GM12892 (cell line): ENCODE measurements around the gene RTP2.

Source experiments
- DNase-seq: peaks from one replicate; pipeline ENCODE4 v3.0.0; 2011; ENCODE audit not compliant: insufficient read length
- FAIRE-seq: peaks from 2 replicates; lab custom pipeline; 2011; peaks lifted over from hg19 to GRCh38; lab: Jason Lieb, UNC
- POLR2A ChIP-seq: IDR thresholded peaks from 2 replicates; pipeline ENCODE4 v1.6.1; 2011; ENCODE audit warnings: low read depth, low read length, control low read depth
- POLR2AphosphoS5 ChIP-seq: IDR thresholded peaks from 2 replicates; pipeline ENCODE4 v1.6.1; 2011; ENCODE audit warnings: low read depth, low read length, control low read depth
- TAF1 ChIP-seq: IDR thresholded peaks from 2 replicates; pipeline ENCODE4 v1.6.1; 2011; ENCODE audit warnings: low read depth, mild to moderate bottlenecking, control low read depth, low read length, borderline replicate concordance

RTP2 gene

DNA sequence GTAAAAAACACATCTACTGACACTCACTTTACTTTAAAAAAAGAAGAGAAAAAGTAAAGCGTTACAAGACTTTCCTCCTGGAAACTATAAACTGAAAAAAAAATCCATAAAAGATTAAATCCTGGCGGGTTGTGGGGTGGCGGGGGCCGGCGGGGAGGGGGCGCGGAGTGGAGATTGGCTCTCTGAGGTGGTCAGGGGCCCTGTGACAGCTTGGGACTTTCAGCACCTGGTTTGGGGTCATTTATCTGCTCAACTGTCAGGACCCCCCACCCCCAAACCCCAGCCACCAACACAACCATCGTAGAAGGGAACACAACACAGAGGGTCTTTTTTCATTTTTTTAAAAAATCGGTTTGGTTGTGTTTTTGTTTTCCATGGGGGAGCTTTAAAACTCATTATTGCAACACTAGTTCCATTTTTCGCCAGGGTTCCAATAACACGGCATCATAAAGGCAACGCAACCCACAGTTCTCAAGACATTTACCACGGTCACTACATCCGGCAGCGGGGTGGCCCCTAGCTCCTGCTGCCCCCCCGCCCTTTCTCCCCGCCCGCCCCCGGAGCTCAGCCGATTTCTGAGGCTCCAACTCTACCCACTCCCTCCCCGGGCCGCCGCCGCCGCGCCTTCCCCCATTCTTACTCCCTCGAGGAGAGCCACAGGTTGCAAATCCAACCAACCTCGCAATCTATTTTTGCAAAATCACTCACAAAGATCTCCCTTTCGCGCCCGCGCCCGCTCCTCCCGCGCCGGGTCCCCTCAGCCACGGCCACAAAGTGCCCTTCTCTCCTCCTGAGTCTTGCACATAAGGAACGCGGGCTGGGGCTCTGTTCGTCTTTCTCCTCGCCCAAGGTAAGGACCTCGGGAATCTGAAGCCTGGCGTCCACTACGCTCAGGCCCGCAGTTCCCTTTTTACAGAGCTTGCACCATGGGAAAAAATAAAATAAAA, 41.1 kb upstream of the RTP2 start:
- DNase-seq (no peak), FAIRE-seq (no peak)
- TF ChIP-seq TAF1 (no peak), POLR2AphosphoS5 (no peak), POLR2A (no peak)

DNA sequence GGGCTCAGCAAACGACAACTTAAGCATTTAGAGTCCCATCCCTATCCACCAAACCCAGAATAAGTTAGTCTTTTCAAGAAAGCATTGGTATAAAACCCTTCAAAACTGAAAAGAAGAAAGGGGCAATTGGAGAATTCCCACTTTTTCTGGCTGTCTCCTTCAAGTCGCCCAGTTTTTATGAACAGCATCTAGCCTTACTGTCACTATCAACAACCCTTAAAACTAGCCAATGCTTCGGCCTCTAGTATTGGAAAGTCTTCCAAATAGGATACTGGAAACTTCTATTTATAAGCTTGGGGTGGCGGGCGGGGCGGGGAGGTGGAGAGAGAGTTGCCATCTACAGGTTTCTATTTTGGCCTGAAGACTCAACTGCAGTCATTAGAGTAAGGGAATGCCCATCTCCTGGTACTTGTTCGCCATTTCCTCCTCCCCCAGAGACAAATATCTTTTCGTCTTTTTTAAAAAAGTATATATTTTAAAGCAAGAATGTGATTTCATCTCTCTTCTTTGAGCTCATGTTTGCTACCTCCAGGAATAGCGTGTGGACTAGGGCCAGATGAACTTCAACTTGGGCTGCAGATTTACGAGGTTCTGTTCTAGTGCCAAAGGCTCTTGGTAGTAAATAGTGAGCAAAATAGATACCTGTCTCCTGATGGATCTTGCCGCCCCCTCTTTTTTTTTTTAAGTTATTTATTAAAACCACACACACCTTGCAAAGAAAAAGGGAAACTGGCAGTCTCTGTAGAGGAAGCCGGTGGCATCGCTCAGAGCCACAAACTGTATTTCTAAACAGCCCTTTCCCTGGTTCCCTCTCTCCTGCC, 40.2 kb upstream of the RTP2 start:
- DNase-seq (no peak), FAIRE-seq (no peak)
- no peak for TF ChIP-seq TAF1
- TF ChIP-seq POLR2A, result no peak
- no peak for TF ChIP-seq POLR2AphosphoS5

DNA sequence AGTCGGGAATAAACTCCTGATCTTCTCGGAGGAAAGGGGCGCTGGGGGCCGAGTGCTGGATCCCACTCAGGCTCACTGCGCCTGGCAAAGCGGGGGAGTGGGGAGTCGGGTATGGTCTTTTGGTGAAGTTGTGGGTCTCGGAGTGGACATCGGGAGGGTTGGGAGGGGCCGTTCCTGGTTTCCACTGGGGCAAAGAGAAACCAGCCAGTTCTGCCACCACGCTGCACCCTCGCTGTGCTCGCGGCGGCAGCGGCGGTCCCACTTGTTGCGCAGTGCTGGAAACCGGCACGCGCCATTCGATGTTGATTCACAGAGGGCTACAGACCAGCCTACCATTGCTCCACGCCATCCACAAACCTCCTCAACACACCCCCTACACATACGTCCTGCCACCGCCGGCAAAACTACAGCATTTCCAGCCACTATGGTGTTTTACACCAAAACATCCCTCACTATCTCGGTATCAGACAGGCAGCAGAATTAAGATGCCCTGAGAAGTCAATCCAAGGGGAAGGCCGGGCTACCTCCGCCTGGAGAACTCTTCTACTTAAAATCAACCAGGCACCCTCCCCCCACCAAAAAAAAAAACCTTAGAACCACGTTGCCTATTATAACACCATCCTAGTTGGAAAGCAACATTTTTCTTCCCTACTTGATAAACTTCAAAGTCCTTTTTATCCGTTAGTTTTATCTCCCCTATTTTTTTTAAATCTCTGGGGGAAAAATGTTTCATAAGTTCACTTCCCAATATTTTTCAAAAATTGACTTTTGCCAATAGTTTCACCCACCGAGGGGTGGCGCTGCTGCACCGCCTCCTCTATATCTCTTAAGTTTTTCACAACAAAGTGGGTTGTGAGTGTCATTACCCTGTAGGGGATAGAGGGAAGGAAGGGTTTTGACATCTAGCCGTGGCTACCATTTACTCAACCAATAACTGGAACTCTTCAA, 39.3 kb upstream of the RTP2 start:
- FAIRE-seq (peak; percentile 14), DNase-seq (no peak)
- TF ChIP-seq POLR2A (no peak), TAF1 (no peak), POLR2AphosphoS5 (no peak)

DNA sequence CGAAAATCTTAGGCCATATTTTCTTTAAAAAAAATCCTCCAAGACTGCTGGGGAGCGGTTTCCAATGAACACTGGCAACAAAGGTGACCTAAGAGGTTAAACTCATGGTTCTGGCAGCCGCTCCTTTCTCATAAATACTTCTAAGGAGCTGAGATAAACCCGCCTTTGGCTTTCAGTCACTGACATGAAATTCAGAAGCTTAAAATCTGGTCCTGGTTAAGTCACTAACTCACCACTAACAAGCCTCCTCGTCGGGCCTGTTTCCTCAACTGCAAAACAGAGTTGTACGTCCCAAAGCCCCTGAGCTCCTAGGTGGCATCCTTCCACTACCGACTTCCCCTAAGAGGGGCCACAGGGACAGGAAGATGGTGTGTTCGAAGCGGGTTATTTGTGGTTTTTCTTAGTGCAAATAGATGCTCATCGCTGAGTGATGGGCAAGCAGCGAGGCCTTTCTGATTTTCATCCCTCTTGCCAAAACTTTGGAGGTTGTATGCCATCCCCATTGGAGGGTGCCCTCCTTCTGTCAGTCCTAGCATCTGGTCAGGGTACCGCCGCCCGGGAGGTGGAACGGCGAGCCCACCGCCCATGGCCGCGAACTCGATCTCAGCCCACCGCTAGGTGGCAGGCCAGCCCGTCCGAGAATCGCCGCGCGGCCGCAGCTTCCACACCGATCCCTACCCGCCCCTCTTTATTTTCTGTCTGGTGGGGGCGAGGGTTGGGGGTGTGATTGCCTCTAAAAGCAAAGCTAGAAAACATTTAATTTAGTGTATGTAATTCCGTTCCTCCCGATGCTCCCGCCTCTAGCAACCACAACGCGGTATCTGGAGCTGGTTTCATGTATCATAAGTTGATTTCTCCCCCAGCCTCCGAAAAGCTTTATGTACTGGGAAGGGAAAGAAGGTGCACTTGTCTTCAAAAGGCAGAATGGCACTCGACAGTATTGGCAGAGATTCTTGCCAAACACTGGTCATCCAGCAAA, 38.4 kb upstream of the RTP2 start:
- DNase-seq (no peak), FAIRE-seq (no peak)
- no peak for TF ChIP-seq TAF1
- TF ChIP-seq POLR2AphosphoS5, result no peak
- no peak for TF ChIP-seq POLR2A

DNA sequence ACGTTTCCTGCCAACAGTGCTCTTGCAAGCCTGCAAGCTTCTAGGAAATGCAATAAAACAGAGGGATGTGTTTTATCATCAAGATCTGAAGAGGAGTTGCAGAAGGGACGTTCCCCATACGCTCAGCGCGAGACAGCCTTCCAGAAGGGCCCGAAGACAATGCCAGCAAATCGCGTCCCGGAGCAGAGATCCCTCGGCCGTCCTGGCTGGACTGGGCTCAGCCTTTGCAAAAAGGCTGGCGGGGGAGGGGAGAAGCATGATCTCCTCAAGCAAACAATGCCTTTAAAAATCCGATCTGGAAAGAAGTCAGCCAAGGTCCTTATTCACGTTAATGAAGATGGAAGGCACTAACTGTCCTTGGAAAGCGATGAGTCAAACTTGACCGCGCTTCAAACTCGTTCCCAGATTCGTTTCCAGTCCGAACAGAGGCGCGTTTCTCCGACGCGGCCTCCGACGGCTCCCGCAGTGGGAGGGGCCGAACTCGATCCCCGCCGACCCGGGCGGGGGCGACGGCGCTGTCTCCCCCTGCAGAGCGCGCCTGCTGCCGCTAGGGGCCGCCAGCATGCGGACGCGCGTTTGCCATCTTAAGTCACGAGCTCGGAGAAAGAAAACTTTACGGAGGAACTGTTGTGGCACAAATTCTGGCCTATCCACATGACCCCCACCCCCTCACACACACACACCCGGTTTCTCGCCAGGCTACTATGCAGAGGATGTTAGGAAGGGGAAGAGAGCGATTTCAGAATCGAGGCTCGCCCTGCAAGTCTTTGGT, 37.4 kb upstream of the RTP2 start:
- FAIRE-seq (peak; percentile 78), DNase-seq (peak; percentile 58)
- no peak for TF ChIP-seq POLR2A
- TF ChIP-seq POLR2AphosphoS5, result no peak
- TF ChIP-seq TAF1, result no peak

DNA sequence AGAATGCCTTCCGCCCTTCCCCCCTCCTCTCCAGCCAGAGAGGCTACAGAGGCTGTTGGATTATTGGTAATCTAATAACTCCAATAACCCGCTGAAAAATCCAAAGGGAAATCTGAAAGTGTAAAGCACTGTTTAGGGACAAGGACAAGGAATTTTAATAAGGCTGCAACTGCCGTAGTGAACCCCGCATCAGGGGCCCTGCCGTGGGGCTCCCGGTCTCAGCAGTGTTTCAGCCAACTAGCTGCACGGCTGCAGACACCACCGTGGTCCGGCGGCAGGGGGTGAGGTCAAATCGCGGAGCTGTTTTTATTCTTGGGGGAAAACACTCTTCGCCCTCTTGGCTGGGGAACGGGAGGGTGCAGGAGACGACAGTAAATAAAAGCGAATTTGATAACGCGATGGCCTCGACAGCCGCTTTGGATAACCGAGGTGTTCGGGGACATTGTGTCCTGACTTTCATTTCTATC, 36.8 kb upstream of the RTP2 start:
- FAIRE-seq (no peak), DNase-seq (no peak)
- TF ChIP-seq TAF1 (no peak), POLR2AphosphoS5 (no peak), POLR2A (no peak)

DNA sequence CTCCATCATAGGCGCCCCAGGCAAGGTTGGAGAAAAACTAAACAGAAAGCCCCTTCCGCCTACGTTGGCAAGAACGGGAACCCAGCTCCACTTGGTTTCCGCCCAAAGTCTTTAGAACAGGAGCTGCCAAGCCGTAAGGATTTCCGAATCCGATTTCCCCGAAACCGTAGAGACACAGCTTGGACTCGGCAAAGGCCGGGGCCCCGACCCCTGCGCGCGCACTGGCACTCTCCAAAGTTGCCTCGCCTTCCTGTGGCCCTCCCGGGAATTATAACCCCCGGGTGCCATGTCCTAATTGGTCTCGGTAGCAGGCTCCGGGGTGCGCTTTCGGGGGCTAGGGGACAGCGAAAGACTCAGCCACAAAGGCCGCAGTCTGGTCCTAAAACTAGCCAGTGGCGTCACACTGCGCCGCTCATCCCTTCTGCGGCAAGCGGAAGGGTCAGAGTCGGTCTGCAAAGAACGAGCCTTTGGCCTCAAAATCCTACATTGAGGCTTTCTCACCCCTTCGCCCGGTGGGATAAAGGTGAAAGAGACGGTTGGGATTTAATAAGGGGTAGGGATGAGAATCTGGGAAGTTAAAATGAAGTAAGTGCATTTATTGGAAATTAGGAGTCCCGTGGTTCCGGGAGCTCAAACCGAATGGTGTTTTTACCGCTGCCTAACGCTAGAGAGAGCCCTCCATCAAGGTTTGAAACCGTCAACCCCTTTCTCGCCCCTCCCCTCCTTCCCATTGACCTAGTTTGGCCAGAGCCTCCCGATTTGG, 36.2 kb upstream of the RTP2 start:
- FAIRE-seq, result peak; percentile 78
- TF ChIP-seq POLR2AphosphoS5, result no peak

DNA sequence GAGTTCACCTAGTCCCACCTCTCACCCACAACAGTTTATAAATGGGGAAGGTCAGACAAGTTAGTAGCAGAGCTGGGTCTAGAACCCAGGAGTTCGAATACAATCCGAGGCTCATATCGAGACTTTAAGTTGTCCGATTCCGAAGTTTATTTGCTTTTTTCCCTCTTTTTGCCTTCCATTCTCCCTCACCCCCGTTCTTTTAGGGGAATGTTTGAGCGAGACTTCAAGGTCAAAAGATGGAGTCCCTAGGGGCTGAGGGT, 35.6 kb upstream of the RTP2 start:
- no peak for FAIRE-seq
- TF ChIP-seq POLR2A, result no peak
- no peak for TF ChIP-seq TAF1
- TF ChIP-seq POLR2AphosphoS5, result no peak

More for the DNA sequence above, 36.2 kb upstream of the RTP2 start:
- peak; percentile 65 for DNase-seq

More for the DNA sequence above, 35.6 kb upstream of the RTP2 start:
- DNase-seq, result no peak
